Measurements from ENCODE around the gene UPK3A. TPM values are rescaled to one million over a fixed set of nuclear protein-coding genes. Genes with fewer than 3 reads are reported as not detected.

Gene UPK3A
- polyA plus RNA-seq, 3 donors, result 6.0 to 19.0 (median 14.0) TPM

- peaks cover 47% of the 10 kb centered on the region for H3K4me1 Mint-ChIP-seq
- Histone ChIP-seq H3K9ac (ENCODE audit: insufficient read depth, low read length, poor library complexity, severe bottlenecking) (peak overlapping the region; percentile 92), H3K79me2 (ENCODE audit: insufficient read depth, low read length) (peaks cover 33% of the 10 kb centered on the region), H3K9me3 (replicated peaks in 1 of 2; ENCODE audit: control insufficient read depth in 1 of 2, insufficient read depth in 1 of 2, low read length in 2 of 2) (no peaks in the 10 kb centered on the region), H3K4me1 (ENCODE audit: control insufficient read depth in 1 of 2, insufficient read depth in 2 of 2, low read length in 2 of 2) (peaks cover 24 to 28% of the 10 kb centered on the region in 2 donors), H3K4me2 (replicated peaks; ENCODE audit: extremely low read depth, low read length, poor library complexity, severe bottlenecking) (peak overlapping the region; percentile 95), H2AFZ (ENCODE audit: insufficient read depth, low read depth, low read length, poor library complexity, severe bottlenecking) (peak overlapping the region; percentile 90), H4K20me1 (ENCODE audit: insufficient read depth, low read length) (peaks cover 8% of the 10 kb centered on the region), H3K36me3 (replicated peaks in 1 of 2; ENCODE audit: control insufficient read depth in 1 of 2, insufficient read depth in 2 of 2, low read length in 2 of 2) (peaks cover 0 to 3% of the 10 kb centered on the region in 2 donors), H3K27ac (ENCODE audit: low read depth in 1 of 2, low read length in 2 of 2) (peak overlapping the region in 1 of 2 donors; percentile 90), H3K27me3 (ENCODE audit: control insufficient read depth in 2 of 2, insufficient read depth in 2 of 2, low read length in 2 of 2) (no peaks in the 10 kb centered on the region), H3K4me3 (replicated peaks in 1 of 3; ENCODE audit: low read depth in 2 of 3, low read length in 3 of 3) (peak overlapping the region in 1 of 3 experiments; percentile 85)
- no peaks in the 10 kb centered on the region for H3K9me3 Mint-ChIP-seq
- TF ChIP-seq CTCF (IDR thresholded peaks at IDR 0.05), result no peak
- H3K27ac Mint-ChIP-seq, result peak overlapping the region; percentile 40 to 96 (median 93)
- no CpG with 5 or more reads among the region's 6 CpGs for WGBS (ENCODE audit: insufficient coverage)
- DNase-seq, result peak in 2 of 3 donors; percentile 35 to 57
- peaks cover 8 to 16% of the 10 kb centered on the region in 2 donors for H3K36me3 Mint-ChIP-seq
- peak overlapping the region; percentile 80 to 88 for H3K4me3 Mint-ChIP-seq
- peaks cover 2 to 4% (median 3%) of the 10 kb centered on the region in 3 donors for H3K27me3 Mint-ChIP-seq (ENCODE audit: low read depth in 3 of 3)
- intact Hi-C loops (cut with micrococcal nuclease), result loop anchor here (2.0 to 5.0 kb wide), 3 partner anchors 24 to 38 kb away; partner anchors contain the start of gene UPK3A (in 1 of the 2)
Measured at GRCh38 chr22:45308391-45308956, 23.7 kb downstream of the UPK3A start.

GRCh38 chr22:45308957-45309421, 24.2 kb downstream of the UPK3A start:
- H3K36me3 Mint-ChIP-seq, result peaks cover 8 to 17% of the 10 kb centered on the region in 2 donors
- H3K27me3 Mint-ChIP-seq (ENCODE audit: low read depth in 3 of 3), result peaks cover 2 to 4% (median 3%) of the 10 kb centered on the region in 3 donors
- peak overlapping the region; percentile 88 to 96 (median 94) for H3K27ac Mint-ChIP-seq
- H4K20me1 ChIP-seq (ENCODE audit: insufficient read depth, low read length), result peaks cover 8% of the 10 kb centered on the region
- peaks cover 28 to 33% of the 10 kb centered on the region in 2 donors for H3K4me1 ChIP-seq (ENCODE audit: control insufficient read depth in 1 of 2, insufficient read depth in 2 of 2, low read length in 2 of 2)
- H2AFZ ChIP-seq (ENCODE audit: insufficient read depth, low read depth, low read length, poor library complexity, severe bottlenecking), result peak overlapping the region; percentile 90
- intact Hi-C loops (cut with micrococcal nuclease), result loop anchor here (2.0 to 5.0 kb wide), 3 partner anchors 24 to 38 kb away; partner anchors contain the start of gene UPK3A (in 1 of the 2)
- peak overlapping the region; percentile 35 to 85 (median 50) for H3K4me3 ChIP-seq (replicated peaks in 1 of 3; ENCODE audit: low read depth in 2 of 3, low read length in 3 of 3)
- H3K79me2 ChIP-seq (ENCODE audit: insufficient read depth, low read length), result peaks cover 36% of the 10 kb centered on the region
- H3K9ac ChIP-seq (ENCODE audit: insufficient read depth, low read length, poor library complexity, severe bottlenecking), result peak overlapping the region; percentile 92
- peak overlapping the region; percentile 95 for H3K4me2 ChIP-seq (replicated peaks; ENCODE audit: extremely low read depth, low read length, poor library complexity, severe bottlenecking)
- no peaks in the 10 kb centered on the region for H3K9me3 ChIP-seq (replicated peaks in 1 of 2; ENCODE audit: control insufficient read depth in 1 of 2, insufficient read depth in 1 of 2, low read length in 2 of 2)
- peak overlapping the region; percentile 80 to 88 for H3K4me3 Mint-ChIP-seq
- peaks cover 0 to 3% of the 10 kb centered on the region in 2 donors for H3K36me3 ChIP-seq (replicated peaks in 1 of 2; ENCODE audit: control insufficient read depth in 1 of 2, insufficient read depth in 2 of 2, low read length in 2 of 2)
- DNase-seq, result peak in 1 of 3 donors; percentile 73
- peak overlapping the region; percentile 88 to 90 for H3K27ac ChIP-seq (ENCODE audit: low read depth in 1 of 2, low read length in 2 of 2)
- TF ChIP-seq CTCF (IDR thresholded peaks at IDR 0.05), result no peak
- 34% methylated on average over 18 of the region's 25 CpGs for WGBS (ENCODE audit: insufficient coverage)
- H3K4me1 Mint-ChIP-seq, result peaks cover 52% of the 10 kb centered on the region
- no peaks in the 10 kb centered on the region for H3K9me3 Mint-ChIP-seq
- no peaks in the 10 kb centered on the region for H3K27me3 ChIP-seq (ENCODE audit: control insufficient read depth in 2 of 2, insufficient read depth in 2 of 2, low read length in 2 of 2)
